Measurements from ENCODE around the gene CDK15.
"Not testable (repeated sequence)": the region's sequence is repeated elsewhere in the genome, so short reads cannot be mapped to it uniquely, and the experiment has no call there.

The CDK15 gene

DNA sequence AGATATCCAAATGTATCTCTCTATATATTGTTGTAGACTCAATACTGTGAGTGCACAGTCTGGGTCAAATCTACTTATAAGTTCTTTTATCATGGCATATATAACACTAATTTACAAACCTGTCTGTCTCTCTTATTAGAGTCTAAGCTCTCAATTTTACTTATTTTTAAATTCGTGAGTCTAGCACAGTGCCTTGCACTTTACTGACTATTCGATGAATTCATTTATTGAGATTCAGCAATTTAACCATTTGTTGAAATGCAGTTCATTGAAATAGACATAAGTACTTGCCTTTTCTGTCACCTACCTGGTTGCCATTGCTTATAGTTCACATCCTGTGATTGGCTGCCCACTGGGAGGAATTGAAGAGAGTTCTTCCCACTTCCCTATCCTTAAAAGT lies 15.3 kb upstream of the CDK15 start:
- DNase-seq, result no peak

DNA sequence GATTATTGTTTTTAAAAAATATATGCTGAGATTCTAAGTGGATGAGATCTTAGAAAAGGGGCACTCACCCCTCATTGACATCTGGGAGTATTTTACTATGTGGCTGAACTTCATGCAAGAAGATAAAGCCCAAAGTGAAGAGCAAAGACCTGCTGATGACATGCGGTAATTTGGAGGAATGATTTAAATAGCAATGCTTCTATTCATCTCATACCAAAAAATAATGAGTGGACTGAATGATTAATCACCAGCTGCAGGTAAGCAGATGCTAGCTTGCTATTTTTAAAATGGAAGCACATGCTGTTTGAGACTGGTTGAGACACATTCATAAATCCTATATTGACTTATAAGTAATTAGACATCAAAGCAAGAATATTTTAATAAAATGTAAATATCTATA lies 12.7 kb upstream of the CDK15 start:
- no peak for DNase-seq

DNA sequence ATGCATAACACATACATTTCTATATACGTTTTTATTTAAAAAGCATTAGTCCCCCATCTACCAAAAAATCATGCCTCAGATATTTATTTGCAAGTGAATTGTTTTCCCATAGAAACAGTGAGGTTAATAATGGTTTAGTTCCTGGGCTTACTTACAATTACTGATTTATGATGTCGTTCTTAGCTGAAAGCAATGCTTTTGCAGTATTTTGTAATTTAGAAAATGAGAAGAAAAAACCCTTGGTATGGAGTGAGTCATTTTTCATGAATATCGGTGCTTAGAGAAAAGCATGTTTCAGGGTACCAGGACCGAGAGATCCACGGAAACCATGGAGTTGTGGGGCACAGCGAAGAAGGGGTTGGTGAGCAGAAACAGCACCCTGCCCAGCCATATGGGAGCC lies 12.0 kb upstream of the CDK15 start:
- no peak for DNase-seq

DNA sequence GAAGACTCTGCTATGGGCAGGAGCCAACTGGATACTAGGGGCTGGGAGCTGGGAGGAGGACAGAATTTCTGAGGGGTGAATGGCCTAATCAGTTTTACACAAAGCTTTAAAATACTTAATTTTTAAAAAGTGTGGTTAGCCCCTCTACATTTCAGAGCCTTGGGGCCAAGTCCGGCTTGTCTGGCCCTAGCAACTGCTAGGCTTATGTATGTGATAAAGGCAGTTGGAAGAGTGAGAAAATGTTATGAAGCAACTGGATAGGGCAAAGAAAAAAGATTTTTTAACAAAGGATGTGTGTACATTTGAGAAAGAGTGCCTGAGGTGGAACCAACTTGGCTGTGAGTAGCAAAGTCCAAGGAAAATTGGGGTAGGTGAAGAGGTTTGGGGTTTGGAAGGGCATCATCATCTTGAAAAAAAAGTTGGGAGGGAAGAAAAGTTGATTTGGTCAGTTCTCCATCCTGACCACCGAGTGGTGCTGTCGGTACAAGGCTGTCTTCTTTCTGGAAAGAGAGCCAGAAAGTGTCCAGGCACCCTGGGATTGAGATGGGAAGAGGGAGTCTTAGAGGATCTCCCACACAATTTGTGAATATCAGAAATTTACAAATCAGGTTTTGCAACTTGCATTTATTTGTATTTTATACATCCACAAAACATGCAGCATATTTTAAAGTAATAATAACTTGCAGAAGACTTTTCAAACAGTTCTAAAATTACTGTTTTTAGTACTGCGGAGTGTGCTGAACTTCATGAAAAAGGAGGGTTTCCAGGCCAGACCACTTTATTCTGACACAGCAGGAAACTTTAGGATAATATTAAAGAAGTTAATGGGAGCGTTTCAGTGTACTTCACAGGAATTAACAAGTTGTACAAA lies 10.5 kb upstream of the CDK15 start:
- DNase-seq, result peak; percentile 69

DNA sequence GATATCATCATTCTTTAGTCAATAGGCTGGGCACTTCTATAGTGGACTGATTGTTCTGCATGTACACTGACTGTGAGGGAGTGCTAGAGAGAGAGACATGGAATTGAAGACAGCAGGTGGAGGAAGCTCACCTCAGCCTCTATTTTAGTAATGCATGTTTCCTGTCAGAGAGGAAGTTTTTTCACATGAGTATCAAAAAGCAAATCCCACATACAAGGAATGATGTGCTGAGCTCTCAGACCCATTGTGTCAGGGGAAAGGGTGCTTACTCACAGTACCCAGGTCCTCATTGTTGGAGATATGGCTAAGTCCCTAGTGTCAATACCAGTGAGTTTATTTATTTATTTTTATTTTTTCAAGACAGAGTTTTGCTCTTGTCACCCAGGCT lies 9.9 kb upstream of the CDK15 start:
- DNase-seq, result no peak

DNA sequence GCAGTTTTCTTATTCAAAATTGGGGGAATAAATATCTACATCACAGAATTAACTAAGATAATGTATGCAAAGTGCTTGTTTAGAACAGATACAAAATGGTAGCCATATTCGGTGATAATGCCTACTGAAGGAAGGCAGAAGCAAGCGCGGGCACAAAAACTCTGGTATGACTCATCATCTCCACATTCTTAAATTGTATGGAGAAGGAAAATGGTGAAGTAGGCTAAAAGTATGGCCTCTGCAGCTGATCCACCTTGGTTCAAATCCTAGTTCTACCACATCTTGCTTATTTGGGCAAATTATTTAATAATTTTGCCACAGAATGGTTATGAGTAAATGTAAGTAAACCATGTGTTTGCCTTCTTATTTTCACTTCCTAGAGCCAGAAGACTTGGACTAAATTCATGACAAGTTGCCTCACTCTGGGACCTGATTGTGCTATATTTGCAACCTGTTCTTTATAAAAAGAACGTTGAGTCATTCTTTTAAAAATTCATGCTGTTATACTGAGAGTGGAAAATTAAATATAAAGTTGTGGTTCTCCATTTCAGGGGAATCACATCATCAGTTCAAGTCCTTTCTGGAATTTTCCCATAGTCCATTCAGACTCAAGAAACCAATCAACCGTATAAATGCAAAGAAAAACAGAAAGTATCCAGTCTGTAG lies 9.0 kb upstream of the CDK15 start:
- DNase-seq, result no peak

GRCh38 chr2:201798252-201798913 lies 8.0 kb upstream of the CDK15 start:
- DNase-seq, result no peak

DNA sequence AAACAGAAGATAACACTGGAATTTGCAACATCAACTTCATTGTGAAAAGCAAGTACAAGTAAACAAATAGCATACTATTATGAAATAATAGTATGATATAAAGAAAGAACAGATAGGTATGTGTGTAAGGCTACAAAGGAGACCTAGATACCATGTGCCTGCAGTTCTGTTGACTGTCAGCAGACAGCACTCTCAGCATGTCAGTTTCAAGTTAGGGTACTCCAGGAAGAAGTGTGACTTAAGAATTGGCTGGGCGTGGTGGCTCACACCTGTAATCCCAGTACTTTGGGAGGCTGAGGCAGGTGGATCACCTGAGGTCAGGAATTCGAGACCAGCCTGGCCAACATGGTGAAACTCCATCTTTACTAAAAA lies 7.4 kb upstream of the CDK15 start:
- peak; percentile 38 for DNase-seq

- no peak for DNase-seq
Observed at GRCh38 chr2:201807452-201807999, 1.2 kb downstream of the CDK15 start.

DNA sequence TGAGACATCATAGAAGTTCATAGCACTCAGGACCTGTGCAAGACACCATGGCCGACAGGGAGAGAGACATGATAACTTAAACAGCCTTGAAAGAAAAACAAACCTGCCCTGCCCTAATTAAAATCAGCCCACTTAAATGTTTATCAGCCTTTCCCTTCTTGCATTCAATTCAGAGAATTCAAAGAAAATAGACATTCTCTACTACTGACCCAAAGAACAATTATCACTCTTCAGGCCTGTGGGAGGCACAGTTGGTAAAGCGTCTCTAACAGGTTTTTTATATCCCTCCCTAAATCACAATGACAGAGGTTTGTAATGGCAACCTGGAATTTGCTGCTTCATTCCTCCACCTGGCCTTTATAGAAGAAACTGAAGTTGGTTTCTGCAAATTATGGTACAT lies 1.7 kb downstream of the CDK15 start:
- no peak for DNase-seq

- no peak for DNase-seq
Observed at GRCh38 chr2:201809633-201810032, 3.3 kb downstream of the CDK15 start.

DNA sequence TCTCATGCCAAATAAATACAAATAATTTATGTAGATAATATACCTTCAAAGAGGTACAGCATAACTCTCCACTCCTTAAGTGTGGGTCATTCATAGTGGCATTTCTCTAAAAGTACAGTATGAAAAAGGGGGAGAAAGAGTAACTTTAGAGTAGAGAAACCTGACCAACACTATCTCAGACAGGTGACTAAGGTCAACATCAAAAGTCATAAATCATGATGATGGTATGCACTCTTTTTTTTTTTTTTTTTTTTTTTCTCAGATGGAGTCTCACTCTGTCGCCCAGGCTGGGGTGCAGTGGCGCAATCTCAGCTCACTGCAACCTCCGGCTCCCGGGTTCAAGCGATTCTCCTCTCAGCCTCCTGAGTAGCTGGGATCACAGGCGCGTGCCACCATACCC lies 4.3 kb downstream of the CDK15 start:
- not testable (repeated sequence) for DNase-seq

- DNase-seq, result no peak
Observed at GRCh38 chr2:201813996-201814760, 7.8 kb downstream of the CDK15 start.

DNA sequence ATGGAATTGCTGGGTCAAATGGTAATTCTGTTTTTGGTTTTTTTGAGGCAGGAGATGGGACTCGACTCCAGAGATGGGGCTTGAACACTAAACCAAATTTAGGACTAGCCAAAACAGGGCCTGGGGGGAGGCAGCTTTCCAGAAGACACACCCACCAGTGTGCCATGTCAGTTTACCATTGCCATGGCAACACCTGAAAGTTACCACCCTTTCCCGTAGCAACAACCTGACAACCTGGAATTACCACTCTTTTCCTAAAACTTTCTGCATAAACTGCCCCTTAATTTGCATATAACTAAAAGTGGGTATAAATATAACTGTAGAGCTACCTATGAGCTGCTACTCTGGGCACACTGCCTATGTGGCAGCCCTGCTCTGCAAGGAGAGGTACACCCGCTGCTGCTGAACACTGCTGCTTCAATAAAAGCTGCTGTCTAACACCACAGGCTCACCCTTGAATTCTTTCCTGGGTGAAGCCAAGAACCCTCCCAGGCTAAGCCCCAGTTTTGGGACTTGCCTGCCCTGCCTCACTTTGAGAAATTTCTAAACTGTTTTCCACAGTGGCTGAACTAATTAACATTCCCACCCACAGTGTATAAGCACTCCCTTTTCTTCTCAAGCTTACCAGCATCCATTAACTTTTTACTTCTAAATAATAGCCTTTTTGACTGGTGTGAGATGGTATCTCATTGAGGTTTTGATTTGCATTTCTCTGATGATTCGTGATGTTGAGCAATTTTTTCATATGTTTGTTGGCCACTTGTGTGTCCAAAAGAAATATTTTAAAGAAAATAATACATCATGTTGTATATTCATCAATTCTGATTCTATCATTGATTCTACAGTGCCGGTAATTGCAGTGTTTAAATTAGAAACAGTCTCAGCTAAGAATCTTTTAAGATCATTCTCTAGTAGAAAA lies 10.6 kb downstream of the CDK15 start:
- DNase-seq, result no peak

GRCh38 chr2:201820383-201821007 lies 14.2 kb downstream of the CDK15 start:
- DNase-seq, result no peak

DNA sequence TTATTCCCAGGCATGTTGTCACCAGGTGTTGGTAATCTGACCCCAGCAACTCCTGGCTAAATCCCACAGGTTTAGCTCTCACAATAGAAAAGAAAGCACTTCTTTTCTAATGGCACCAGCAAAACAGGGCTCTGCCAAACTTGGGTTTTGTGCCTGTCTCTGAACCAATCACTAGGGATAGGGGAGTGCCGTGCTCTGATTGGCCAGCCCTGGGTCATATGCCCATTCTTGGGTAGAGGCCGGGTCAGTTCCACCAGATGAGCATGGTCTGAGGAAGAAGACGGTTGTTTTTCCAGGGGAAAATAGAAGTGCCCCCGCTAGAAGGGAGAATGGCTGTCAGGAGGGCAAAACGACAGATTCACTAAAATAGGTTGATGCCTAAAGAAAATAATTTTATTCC lies 14.7 kb downstream of the CDK15 start:
- no peak for DNase-seq

- DNase-seq, result no peak
Observed at GRCh38 chr2:201824212-201824611, 17.9 kb downstream of the CDK15 start.

GRCh38 chr2:201827621-201828020 lies 21.3 kb downstream of the CDK15 start:
- no peak for DNase-seq

GRCh38 chr2:201828220-201828619 lies 21.9 kb downstream of the CDK15 start:
- DNase-seq, result no peak

DNA sequence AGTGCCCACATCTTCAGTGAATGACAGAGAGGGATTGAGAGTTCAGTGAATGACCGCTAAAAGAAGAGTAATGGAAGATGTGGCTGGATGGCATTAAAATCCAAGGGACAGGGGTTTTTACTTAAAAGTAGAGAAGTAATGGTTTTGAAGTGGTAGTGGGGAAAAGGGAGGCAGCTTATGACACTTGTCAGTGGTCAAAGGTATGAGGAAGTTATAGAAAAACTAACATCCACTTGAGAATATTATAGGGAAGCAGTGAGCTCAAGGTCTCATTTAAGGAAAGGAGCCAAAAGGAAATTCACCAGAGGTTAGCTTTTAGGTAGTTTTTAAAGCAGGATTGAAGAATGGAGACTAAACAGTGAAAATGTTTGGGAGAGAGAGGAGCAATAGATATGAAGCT lies 24.3 kb downstream of the CDK15 start:
- no peak for DNase-seq

- DNase-seq, result no peak
Observed at GRCh38 chr2:201831469-201831868, 25.1 kb downstream of the CDK15 start.
